GM19025 (cell line): ENCODE data around the gene EPC1.
A peak's percentile ranks its signal among the peaks of the same experiment; 100 is the strongest.
"Not testable (repeated sequence)": the region's sequence is repeated elsewhere in the genome, so short reads cannot be mapped to it uniquely, and the experiment has no call there.

Experiments used
- ATAC-seq: cut with Tn5 transposase; IDR thresholded peaks from one replicate; pipeline ENCODE4 v1.9.1; 2021; ENCODE audit warnings: mild to moderate bottlenecking, low read depth, moderate library complexity; ENCODE audit not compliant: unreplicated experiment

EPC1 gene, protein sequence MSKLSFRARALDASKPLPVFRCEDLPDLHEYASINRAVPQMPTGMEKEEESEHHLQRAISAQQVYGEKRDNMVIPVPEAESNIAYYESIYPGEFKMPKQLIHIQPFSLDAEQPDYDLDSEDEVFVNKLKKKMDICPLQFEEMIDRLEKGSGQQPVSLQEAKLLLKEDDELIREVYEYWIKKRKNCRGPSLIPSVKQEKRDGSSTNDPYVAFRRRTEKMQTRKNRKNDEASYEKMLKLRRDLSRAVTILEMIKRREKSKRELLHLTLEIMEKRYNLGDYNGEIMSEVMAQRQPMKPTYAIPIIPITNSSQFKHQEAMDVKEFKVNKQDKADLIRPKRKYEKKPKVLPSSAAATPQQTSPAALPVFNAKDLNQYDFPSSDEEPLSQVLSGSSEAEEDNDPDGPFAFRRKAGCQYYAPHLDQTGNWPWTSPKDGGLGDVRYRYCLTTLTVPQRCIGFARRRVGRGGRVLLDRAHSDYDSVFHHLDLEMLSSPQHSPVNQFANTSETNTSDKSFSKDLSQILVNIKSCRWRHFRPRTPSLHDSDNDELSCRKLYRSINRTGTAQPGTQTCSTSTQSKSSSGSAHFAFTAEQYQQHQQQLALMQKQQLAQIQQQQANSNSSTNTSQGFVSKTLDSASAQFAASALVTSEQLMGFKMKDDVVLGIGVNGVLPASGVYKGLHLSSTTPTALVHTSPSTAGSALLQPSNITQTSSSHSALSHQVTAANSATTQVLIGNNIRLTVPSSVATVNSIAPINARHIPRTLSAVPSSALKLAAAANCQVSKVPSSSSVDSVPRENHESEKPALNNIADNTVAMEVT

GRCh38 chr10:32346551-32347362 is at the start of gene EPC1:
Gene EPC1, minus strand, starts transcription at chr10:32347158. Its CDS starts 243 bp downstream, at chr10:32346915.
- ATAC-seq: peak; percentile 59

DNA sequence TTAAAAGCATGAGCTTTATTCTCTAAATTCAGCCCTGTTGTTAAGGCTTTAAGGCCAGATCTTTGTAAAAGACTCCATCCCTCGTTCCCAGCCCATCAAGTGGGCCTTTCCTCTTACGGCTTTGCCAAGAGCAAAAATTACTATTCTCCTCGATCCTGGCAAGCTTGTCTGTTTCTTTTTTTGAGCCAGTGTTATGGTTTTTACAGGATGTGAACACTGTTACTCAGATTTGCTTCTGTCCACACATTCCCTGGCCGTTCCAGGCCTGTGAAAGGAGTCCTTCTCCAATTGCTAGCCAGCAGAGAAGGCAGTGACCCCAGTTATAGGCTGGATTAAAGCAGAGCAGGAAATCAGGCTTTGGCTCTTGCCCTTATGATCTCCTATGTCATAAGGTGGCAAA is 47.0 kb upstream of the EPC1 start:
- no peak for ATAC-seq

GRCh38 chr10:32392284-32392683 is 45.3 kb upstream of the EPC1 start:
- ATAC-seq: not testable (repeated sequence)

DNA sequence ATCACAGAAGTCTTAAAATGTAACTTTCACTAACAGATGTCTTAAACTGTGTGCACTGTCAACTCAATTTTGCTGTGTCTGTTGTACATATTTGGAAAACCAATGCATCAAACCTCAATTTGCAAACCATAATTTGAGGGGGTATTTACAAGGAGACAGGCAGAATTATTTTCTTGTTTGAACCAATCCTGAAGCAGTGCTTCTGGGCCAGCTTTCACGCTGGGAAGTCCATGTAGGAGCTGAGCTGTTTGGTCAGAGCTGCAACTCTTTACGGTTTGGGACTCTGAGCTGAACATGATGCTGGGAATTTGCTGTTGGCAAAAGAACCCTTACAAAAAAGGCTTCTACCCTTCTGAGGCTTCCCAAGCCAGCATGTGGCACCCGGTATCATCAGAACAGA is 43.2 kb upstream of the EPC1 start:
- no peak for ATAC-seq

- ATAC-seq: no peak
Measured at GRCh38 chr10:32388258-32389027, 41.5 kb upstream of the EPC1 start.

GRCh38 chr10:32386623-32387260 is 39.8 kb upstream of the EPC1 start:
- no peak for ATAC-seq

- no peak for ATAC-seq
Measured at GRCh38 chr10:32384171-32384570, 37.2 kb upstream of the EPC1 start.

DNA sequence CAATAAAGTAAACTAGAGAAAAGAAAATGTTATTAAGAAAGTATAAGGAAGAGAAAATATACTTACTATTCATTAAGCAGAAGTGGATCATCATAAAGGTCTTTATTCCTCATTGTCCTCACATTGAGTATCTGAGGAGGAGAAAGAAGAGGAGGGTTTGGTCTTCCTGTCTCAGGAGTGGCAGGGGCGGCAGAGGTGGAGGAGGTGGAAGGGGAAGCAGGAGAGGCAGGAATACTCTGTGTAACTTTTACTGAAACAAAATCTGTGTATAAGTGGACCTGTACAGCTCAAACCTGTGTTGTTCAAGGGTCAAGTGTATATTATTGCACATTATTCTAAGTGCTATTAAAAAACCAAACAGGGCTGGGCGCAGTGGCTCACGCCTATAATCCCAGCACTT is 34.2 kb upstream of the EPC1 start:
- no peak for ATAC-seq

- no peak for ATAC-seq
Measured at GRCh38 chr10:32379950-32380551, 33.1 kb upstream of the EPC1 start.

- no peak for ATAC-seq
Measured at GRCh38 chr10:32379318-32379949, 32.5 kb upstream of the EPC1 start.

DNA sequence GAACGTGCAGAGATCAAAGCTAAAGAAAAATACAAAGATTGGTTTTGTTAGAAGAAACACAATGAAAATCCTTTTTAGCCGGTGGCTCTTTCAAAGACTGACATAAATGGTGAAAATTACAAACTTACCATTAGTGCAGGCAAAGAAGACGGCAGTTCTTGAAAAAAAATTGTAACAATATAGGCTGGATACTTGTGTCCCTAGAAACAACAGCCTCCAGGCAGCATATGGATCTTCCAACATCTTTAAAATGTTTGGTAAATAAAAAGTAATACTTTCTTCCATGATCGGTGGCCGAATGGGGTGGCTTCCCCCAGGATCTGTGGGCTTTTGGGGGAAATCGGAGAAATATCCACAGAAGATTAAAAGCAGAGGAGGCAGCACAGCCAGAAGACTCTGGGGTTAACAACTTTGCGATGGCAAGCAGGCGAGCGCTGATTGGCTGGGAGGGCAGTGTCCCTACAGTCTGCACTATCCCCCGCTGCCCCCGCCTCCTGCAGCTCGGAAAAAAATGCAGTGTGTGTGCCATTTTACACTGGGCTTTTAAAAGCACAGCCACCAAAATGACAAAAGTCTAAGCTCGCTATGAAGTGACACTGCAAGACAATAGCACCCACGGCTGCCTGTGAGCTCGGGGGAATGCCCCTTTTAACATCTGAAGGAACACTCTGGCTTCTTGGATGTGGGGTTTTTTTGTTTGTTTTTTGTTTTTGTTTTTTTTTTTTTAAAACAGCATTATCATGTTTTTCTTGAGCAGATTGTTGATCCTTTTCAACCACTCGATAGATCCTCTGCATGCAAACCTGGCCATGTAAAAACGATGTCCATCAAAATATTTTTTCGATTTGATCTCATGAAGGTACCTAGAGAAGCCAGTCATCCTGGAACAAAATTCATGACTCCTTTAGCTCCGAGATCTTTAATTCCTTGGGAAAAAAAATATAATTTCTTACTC is 31.7 kb upstream of the EPC1 start:
- peak; percentile 93 for ATAC-seq

GRCh38 chr10:32377458-32378259 is 30.7 kb upstream of the EPC1 start:
- ATAC-seq: no peak

DNA sequence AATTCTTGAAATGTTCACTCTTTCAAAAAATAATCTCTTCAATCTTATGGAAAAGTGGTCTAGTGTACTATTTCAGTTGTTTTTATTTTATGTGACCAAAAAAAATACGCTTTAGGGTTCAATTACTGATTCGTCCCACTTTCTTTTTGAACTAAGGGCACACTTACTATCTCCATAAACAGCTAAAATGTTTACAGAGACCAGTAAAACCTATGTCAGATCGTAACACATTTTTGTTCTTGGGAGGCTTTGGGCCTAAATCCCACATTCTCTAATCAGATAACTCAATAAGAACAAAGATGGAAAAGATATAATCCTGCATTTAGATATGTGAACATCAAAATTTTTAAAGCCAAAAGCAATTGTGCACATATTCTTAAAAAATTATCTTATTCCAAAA is 29.8 kb upstream of the EPC1 start:
- ATAC-seq: no peak

DNA sequence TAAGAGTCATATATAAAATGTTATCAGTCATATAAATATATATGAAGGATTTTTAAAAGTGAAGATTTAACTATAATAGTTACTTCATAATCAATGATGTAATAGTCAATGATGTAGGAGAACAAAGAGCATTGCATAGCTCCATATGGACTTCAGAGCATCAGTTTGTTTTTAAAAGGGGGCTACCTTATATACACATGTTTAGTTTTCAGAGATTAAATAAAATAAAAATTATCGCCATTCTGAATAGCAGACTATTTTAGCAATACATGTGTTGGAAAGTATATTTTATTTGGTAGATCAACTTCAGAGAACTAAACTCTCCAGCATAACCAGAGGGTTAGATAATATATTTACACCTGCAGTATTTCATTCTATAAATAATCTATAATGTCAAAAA is 29.1 kb upstream of the EPC1 start:
- no peak for ATAC-seq

GRCh38 chr10:32375631-32376030 is 28.7 kb upstream of the EPC1 start:
- no peak for ATAC-seq

- no peak for ATAC-seq
Measured at GRCh38 chr10:32374605-32375004, 27.6 kb upstream of the EPC1 start.

DNA sequence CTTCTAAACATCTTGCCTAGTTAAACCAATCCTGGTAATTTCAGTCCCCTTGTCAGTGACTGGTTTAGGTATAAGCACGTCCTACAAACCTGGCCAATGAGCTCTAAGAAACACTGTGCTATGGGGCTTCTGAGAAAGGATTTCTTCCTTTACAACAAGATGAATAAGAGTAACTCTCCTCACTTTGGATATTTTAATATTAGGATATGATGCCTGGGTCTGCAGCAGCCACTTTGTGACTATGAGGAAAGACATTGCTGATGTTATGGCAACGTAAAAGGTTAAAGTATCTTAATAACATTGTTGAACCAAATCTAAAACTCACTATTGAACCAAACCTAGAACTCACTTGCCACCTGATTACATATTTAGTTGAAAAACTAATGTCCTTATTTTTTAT is 26.5 kb upstream of the EPC1 start:
- ATAC-seq: no peak
